Astrocyte of the spinal cord (primary cell): ENCODE data around the gene NOTUM.

Source experiments
- DNase-seq: peaks from one replicate; pipeline ENCODE4 v3.0.0; 2011; ENCODE audit warnings: low read depth, low spot score
- H3K4me3 ChIP-seq: 2 replicates; pipeline ENCODE4 v1.5.1; 2011; ENCODE audit warnings: low read depth, mild to moderate bottlenecking, low read length, moderate library complexity
- CTCF ChIP-seq: IDR thresholded peaks from 2 replicates; pipeline ENCODE4 v1.5.1; 2012; ENCODE audit warnings: low read depth, mild to moderate bottlenecking, low read length, inconsistent platforms
- in situ Hi-C: cut with HindIII; loops from 2 replicates; pipeline ENCODE4 v1.10.0; 2017; ENCODE audit warnings: low sequenced_read_pairs

NOTUM gene

GRCh38 chr17:81948635-81949378, 12.2 kb downstream of the NOTUM start:
- no peak for TF ChIP-seq CTCF
- H3K4me3 ChIP-seq: no peak overlapping the region
- DNase-seq: no peak
- in situ Hi-C loops: no loop called here

GRCh38 chr17:81947189-81947588, 13.8 kb downstream of the NOTUM start, which contains the start of gene MYADML2:
TSS of gene MYADML2 (minus strand) at chr17:81947233. CDS start at chr17:81941741, 5,492 bp downstream.
- TF ChIP-seq CTCF: no peak
- H3K4me3 ChIP-seq: no peak within 1 kb of the TSS
- in situ Hi-C loops: no loop called here
- DNase-seq: no peak

GRCh38 chr17:81944858-81945257, 16.1 kb downstream of the NOTUM start:
- in situ Hi-C loops: no loop called here
- TF ChIP-seq CTCF: no peak
- DNase-seq: no peak
- no peak overlapping the region for H3K4me3 ChIP-seq

GRCh38 chr17:81942167-81942553, 18.8 kb downstream of the NOTUM start:
- in situ Hi-C loops: no loop called here
- no peak overlapping the region for H3K4me3 ChIP-seq
- no peak for DNase-seq
- no peak for TF ChIP-seq CTCF

- DNase-seq: no peak
- in situ Hi-C loops: no loop called here
- no peak overlapping the region for H3K4me3 ChIP-seq
- TF ChIP-seq CTCF: no peak
Observed at GRCh38 chr17:81941484-81942166, 19.4 kb downstream of the NOTUM start.

- no peak for DNase-seq
- no peak for TF ChIP-seq CTCF
- in situ Hi-C loops: no loop called here
- H3K4me3 ChIP-seq: no peak overlapping the region
Observed at GRCh38 chr17:81940538-81941483, 20.2 kb downstream of the NOTUM start.
